ENCODE measurements around the gene SPEM2.

DNA sequence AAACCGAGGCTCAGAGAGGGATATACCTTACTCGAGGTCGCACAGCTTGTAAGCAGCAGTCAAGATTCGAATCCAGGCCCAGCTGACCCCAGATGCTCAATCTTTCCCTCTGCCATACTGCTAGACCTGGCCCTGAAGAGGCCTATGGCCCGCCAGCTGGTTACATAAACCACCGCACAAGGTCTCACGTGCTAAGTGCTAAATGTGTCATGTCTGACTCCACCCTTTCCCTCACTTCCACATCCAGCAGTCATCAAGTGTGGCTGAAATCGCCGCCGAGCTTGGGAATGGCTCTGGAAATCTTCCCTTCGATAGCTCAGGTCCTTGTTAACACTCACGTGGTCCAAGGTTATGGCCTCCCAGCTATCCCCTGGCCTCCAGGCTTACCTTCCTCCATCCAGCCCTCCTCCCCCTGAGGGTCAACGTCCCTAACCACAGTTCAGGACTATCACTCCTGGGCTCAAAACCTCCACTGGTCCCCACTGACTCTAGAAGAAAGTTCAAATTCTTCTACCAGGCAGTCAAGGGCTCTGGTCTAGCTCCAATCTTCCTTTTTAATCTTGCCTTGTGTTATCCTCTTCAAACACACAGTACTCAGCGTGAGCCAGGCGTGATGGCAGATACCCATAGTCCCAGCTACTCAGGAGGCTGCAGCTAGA, 50.5 kb downstream of the SPEM2 start:
- TF ChIP-seq, protein P1, sequence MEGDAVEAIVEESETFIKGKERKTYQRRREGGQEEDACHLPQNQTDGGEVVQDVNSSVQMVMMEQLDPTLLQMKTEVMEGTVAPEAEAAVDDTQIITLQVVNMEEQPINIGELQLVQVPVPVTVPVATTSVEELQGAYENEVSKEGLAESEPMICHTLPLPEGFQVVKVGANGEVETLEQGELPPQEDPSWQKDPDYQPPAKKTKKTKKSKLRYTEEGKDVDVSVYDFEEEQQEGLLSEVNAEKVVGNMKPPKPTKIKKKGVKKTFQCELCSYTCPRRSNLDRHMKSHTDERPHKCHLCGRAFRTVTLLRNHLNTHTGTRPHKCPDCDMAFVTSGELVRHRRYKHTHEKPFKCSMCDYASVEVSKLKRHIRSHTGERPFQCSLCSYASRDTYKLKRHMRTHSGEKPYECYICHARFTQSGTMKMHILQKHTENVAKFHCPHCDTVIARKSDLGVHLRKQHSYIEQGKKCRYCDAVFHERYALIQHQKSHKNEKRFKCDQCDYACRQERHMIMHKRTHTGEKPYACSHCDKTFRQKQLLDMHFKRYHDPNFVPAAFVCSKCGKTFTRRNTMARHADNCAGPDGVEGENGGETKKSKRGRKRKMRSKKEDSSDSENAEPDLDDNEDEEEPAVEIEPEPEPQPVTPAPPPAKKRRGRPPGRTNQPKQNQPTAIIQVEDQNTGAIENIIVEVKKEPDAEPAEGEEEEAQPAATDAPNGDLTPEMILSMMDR (IDR thresholded peaks at IDR 0.05; ENCODE audit: poor library complexity): no peak
- TF ChIP-seq EZH2 (IDR thresholded peaks at IDR 0.05; ENCODE audit: borderline replicate concordance): no peak
